ENCODE measurements around the gene CELA2A.

GRCh38 chr1:15510611-15511405, 54.3 kb downstream of the CELA2A start:
- TF ChIP-seq CTCF (conservative IDR thresholded peaks at IDR 0.05; ENCODE audit: low read length) (no peak), EZH2phosphoT487 (IDR thresholded peaks at IDR 0.05; ENCODE audit: borderline replicate concordance) (no peak)
